KG1 (cell line): ENCODE measurements around the gene CDC42EP4.

Experiments
- DNase-seq: peaks from one replicate; lab custom pipeline; 2025; lab: John Stamatoyannopoulos, UW

Gene CDC42EP4

GRCh38 chr17:73297934-73298861 lies 13.6 kb downstream of the CDC42EP4 start:
- DNase-seq: no peak

GRCh38 chr17:73293480-73293911 lies 18.3 kb downstream of the CDC42EP4 start:
- no peak for DNase-seq

GRCh38 chr17:73293031-73293430 lies 18.8 kb downstream of the CDC42EP4 start:
- no peak for DNase-seq

- DNase-seq: no peak
Measured at GRCh38 chr17:73292031-73292531, 19.7 kb downstream of the CDC42EP4 start.

- no peak for DNase-seq
Measured at GRCh38 chr17:73291260-73291801, 20.5 kb downstream of the CDC42EP4 start.

- DNase-seq: no peak
Measured at GRCh38 chr17:73290399-73291259, 21.2 kb downstream of the CDC42EP4 start.

GRCh38 chr17:73289549-73290254 lies 22.1 kb downstream of the CDC42EP4 start:
- no peak for DNase-seq

GRCh38 chr17:73288534-73289302 lies 23.1 kb downstream of the CDC42EP4 start:
- no peak for DNase-seq

- DNase-seq: no peak
Measured at GRCh38 chr17:73286863-73287296, 24.9 kb downstream of the CDC42EP4 start.

GRCh38 chr17:73285916-73286862 lies 25.6 kb downstream of the CDC42EP4 start:
- no peak for DNase-seq

- no peak for DNase-seq
Measured at GRCh38 chr17:73285603-73285908, 26.2 kb downstream of the CDC42EP4 start.

- no peak for DNase-seq
Measured at GRCh38 chr17:73284906-73285602, 26.7 kb downstream of the CDC42EP4 start.

- no peak for DNase-seq
Measured at GRCh38 chr17:73284354-73284753, 27.4 kb downstream of the CDC42EP4 start.

GRCh38 chr17:73283841-73284282 lies 27.9 kb downstream of the CDC42EP4 start:
- no peak for DNase-seq

- DNase-seq: no peak
Measured at GRCh38 chr17:73283250-73283649, 28.6 kb downstream of the CDC42EP4 start.

- DNase-seq: no peak
Measured at GRCh38 chr17:73282629-73283028, 29.2 kb downstream of the CDC42EP4 start.

GRCh38 chr17:73281928-73282327 lies 29.9 kb downstream of the CDC42EP4 start:
- no peak for DNase-seq

GRCh38 chr17:73280191-73280590 lies 31.6 kb downstream of the CDC42EP4 start:
- DNase-seq: no peak

- no peak for DNase-seq
Measured at GRCh38 chr17:73279704-73280103, 32.1 kb downstream of the CDC42EP4 start.
